HG02623 (cell line): Measurements from ENCODE around the gene PFDN6.
A peak's percentile ranks its signal among the peaks of the same experiment; 100 is the strongest.
"Not testable (repeated sequence)": the region's sequence is repeated elsewhere in the genome, so short reads cannot be mapped to it uniquely, and the experiment has no call there.

Experiments
- ATAC-seq: cut with Tn5 transposase; IDR thresholded peaks from one replicate; pipeline ENCODE4 v1.9.1; 2021; ENCODE audit warnings: moderate library complexity; ENCODE audit not compliant: unreplicated experiment

The PFDN6 gene

DNA sequence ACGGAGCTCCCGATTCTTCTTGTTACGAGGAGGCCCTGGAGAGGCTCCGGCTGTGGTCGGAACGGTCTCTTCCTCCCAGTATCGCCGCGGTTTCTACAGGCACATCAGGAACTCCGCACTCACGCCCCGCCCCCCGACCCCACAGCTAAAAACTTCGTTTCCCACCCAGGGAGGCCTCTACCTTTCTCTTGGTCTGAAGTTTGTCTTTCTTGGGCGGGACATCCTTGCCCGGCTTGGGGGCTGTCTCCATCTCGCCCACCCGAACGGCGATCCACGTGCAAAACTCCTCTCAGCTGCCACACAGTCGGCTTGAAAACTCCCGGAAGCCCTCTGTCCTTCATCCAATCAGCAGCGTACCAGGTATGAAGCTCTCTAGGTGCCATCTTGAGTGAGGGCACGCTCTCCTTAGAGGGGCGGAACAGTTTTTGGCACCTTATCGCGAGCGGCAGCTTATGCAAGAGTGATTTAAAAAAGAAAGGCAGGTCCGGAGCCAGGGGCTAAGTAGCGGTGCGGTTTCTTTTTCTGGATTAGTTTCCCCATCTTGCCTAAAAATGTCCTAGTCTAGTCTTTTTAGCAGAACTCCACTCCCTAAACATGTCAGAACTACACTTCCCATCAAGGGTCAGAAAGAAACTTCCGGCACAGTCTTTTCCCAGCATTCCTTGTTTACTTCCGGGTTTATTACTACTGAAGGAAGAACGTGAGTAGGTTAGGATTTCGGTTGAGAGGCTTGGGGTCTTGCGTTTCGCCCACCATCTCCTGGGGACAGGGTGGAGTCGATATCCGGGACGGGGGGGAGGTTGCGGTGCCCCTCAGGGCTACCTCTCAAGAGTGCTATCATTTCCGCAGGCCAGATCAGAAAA lies at the start of gene PFDN6, which contains the start of gene WDR46:
PFDN6 (plus strand) TSS at position 681 of the 863 bp plus-strand sequence. CDS start 256 bp downstream, outside the sequence.
WDR46 (minus strand) TSS at position 319 of the 863 bp plus-strand sequence; CDS start at position 250, 69 bp downstream.
- peak; percentile 85 for ATAC-seq

DNA sequence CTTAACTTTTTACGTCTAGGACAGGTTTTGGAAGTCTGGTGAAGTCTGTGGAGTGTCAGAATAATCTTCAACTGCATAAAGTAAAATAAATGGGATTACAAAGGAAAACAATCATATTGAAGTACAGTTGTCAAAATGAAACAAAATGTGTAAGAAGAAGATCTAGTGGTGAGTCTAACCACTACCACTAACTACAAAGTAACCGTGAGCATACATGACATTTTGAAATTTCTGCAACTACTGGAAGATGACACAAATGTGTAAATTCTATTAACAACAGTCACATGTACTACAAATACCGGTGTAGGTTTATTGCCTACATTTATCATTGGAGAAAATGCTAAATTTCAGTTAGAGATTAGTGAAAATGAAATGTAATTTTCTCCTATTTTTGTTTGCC lies 47.4 kb upstream of the PFDN6 start:
- no peak for ATAC-seq

DNA sequence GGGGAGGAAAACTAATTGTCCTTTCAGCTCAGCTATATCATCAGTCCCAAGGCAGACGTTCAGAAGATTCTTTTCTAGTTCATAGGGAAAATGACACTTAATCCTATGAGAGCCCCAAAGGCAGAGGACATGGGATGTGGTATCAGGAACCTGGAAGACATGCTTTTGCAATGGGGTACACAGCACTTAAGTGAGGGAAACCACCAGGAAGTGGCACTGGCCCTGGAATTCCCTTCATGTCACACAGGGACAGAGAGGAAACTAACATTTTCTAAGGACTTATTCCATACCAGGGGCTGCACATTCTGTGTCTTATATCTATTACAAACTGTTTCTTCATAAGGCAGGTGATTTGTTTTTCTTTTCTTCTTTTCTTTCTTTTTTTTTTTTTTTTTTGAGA lies 45.9 kb upstream of the PFDN6 start:
- no peak for ATAC-seq

DNA sequence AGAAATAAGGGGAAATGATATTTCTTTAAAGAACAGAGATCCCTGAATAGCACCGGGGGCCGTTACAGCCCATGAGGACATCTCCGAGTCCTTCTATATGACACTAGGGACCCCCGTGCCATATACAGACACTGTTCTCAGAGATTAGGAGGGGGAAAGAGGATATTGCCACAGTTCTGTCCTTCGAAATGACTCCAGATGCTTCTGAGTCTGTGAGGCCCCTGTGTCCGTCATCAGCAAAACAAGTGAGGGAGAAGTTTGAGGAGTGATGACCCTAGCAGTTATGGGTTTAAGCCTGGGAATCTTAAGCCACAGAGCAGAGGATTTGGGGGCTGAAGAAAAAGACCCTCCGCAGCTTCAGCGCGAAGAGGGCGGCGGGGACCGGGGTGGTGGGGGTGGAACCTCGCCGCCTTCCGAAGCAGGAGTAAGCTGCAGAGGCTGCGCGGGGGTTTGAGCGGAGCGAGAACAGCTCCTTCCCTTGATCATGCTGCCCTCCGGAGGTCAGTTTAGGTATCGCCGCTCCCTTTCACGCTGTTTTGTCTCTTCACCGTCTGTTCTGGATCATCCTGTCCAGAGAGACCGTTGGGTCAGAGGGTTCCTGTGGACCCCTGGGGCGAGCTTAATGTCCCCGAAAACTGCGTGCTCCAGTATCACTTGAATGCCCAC lies 41.3 kb upstream of the PFDN6 start:
- ATAC-seq, result peak; percentile 27

DNA sequence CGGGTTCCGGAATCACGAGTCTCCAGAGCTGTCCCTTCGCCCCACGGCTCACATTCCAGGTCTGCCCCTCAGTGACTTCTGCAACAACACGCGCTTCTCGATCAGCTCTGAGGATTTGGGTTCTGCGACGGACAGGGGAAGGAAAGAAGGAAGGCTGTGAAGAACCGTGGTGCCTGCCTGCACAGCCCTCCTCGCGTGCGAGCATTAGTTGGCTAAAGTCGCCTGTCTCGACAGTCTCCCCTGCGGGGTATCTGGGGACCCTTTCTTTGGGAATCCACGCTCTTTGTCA lies 40.8 kb upstream of the PFDN6 start:
- peak; percentile 7 for ATAC-seq

DNA sequence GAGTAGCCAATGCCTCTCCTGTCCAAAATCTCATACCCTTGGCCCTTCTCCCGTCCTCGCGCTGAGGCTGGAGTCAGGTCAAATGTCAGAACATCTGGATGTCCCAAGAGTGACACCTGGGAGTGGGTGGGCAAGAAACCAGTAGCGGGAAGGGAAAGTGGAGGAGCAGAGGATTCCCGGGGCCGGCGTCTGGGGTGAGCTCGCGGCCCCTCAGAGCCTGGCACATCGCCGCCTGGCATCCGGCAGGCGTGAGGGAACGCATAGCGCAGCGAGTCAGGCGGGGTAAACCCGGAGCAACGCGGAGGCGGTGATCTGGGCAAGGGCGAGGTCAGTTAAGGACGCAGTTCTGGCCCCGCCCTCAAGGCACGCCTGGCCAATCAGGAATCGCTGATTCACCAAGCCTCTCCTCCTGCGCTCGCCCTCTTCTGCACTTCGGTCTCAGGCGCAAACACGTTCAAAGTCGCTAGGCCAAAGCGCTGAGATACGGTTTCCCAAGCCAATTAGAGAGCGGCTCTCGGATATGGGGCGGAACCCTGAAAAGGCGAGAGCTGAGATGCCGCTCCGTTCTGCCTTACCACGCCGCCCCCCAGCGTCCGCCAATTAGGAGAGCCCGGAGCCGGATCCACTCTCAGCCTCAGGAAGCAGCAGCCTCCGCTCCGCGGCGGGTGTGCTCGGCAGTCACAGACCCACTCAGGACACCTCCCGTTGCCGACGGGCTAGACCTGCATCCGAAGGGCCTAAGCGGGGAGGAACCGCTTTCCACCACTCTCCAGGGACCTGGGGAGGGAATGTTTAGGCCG lies 40.3 kb upstream of the PFDN6 start:
- ATAC-seq, result peak; percentile 83

DNA sequence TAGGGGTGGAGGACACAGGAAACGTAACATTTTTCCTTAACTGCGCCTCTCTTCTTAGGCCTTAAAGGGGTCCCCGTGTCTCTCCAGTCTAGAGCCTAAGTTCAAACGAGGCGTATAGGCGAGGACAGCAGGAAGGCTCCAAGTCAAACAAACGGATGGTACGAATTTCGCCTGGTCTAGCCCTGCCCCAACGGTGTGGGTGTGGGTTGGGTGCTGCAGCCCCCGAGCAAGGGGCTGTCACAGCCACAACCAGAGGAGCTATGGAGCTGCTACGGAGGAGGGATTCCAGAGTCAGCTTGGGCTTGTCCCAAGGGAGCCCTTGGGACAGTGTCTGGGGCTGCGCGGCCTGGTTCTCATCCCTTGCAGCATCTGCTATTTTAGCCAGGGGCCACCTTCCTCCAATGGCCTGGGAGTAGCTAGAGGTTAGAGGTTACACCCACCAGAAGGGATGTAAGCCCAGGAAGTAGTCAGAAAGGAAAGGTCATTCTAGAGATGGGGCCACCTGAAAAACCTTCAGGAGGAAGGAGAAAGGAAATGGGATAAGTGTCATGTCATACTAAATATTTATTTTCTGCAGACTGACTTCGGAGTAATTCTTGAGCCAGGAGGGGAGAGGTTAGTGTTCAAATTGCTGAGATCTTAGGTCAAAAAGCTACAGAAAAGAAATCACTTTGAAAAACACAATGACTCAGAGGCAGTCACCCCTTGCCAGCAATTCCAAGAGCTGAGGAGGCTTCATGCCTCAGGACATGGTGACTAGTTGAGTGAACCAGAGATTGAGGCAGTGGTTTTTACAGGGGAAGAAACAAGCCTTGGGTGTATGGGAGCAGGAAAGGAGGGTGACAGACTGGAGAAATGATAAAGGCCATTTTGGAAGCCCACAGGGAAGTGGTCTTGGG lies 39.4 kb upstream of the PFDN6 start:
- no peak for ATAC-seq

DNA sequence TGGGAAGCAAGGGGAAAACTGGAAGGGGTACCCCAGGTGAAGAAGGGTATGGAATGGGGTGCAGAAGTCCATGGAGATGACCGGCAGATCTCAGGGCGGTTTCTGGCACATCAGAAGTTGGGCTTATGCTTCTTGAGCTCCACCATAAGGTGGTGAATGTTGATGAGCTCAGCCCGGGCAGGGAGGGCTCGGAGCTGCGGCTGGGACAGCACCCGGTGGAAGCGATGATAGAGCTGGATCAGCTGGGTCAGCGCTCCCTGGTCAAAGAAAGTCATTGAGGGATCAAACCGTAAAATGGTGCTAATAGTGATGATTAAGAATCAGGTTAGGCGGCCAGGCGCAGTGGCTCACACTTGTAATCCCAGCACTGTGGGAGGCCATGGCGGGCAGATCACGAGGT lies 38.7 kb upstream of the PFDN6 start:
- ATAC-seq, result no peak

DNA sequence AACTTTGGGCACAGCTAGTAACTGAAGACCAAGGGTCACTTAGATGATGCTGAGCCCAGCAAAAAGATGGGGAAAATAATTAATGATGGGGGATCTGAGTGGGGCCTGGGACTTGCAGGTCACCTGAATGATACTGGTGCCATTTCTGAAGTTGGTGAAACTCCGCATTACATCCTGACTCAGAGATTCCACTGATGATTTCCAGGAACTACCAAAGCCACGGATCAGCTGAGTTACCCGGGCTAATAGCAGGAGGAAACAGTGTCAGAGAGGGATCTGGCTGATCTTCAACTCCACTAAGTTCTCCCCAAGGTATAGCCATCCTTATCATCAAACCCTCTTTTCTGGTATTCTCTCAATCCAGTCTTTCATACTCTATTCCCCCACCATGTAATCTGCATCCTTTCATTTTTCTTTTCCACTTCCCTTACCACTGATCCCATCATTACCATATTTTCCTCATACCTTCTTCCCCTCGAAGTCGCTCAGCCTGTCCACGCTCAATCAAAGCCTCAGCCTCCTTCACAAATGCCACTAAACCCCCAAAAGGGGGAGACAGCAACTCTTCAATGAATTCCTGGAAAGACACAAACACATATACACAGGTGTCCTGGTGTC lies 37.9 kb upstream of the PFDN6 start:
- no peak for ATAC-seq

DNA sequence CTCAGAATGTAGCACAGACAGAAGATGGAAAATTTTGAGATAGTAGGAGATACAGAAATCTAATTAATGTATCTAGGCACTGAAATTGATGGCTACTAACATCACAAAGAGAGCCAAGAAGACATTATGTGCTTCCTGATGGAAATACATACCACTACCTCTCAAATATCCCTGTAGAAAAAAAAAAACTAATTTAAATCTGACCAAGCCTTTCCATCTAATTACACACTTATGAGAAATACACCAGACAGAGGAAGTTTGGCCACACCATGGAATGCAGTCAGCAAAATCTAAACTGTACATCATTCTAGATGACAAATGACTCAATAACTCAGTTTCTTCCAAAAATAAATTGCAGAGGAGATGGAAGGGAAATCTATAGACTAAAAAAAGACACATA lies 36.6 kb upstream of the PFDN6 start:
- no peak for ATAC-seq

DNA sequence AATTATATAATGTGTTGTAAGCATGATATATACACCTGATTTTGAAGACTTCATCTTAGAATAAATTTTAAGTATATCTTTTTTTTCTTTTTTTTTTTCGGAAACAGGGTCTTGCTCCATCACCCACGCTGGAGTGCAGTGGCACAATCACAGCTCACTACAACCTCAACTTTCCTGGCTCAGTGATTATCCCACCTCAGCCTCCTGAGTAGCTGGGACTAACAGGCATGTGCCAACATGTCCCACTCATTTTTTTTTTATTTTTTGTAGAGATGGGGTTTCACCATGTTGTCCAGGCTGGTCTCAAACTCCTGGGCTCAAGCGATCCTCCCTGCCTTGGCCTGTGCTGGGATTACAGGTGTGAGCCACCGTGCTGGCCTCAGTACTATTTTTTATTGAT lies 34.8 kb upstream of the PFDN6 start:
- no peak for ATAC-seq

DNA sequence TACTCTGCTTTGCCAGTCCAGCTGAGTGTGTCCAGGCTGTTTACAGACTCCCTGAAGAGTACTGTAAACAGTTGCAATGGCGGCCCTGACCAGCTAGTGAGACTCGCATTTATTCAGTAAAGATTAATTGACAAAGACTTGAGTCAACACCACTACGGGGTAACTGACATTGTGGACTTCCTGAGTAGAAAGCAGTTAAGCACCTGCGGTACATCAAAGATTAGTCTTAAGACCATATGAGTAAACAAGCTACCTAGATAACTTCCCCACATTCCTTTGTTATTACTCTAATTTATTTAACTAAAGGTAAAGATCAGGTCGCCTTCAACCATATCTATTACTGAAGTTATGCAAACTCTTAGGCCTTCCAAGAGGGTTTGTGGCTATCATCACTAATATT lies 30.4 kb upstream of the PFDN6 start:
- no peak for ATAC-seq

DNA sequence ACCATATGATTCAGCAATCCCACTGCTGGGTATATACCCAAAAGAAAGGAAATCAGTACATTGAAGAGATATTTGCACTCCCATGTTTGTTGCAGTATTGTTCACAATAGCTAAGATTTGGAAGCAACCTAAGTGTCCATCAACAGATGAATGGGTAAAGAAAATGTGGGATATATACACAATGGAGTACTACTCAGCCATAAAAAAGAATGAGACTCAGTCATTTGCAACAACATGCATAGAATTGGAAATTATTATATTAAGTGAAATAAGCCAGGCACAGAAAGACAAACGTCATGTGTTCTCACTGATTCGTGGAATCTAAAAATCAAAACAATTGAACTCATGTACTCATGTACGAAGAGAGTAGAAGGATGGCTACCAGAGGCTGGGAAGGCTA lies 26.9 kb upstream of the PFDN6 start:
- not testable (repeated sequence) for ATAC-seq

DNA sequence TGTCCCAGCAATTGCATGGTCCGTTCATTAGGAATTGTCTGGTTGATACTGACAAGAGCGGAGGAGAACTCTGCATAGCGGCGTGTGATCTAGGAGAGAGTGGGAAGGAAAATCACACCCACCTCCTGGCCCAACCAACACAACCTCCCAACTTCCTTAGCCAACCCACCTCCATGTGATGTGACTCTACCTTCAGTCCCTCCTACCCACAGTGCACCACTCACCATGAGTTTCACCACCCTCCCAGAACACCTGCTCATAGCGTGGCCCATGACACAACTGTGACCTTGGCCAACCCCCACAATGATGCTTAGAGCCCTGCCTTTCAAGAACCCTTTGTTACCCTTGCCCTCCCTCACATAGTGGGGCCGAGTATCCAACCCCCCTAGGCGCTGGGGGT lies 25.4 kb upstream of the PFDN6 start:
- ATAC-seq, result no peak

DNA sequence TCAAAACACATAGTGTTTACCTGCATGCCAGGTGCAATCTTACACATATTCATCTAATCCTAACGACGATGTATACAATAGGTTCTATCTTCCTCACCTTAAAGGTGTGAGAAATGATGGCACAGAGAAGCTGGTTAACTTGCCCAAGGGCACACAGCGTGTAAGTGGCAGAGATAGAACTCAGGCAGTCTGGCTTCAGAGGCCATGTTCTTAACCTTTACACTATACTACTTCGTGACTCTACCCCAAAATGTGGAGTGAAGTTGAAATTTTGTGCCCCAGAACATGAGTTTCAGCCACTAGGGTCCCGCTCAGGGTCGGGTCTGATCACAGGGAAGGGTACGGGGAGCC lies 18.3 kb upstream of the PFDN6 start:
- no peak for ATAC-seq

DNA sequence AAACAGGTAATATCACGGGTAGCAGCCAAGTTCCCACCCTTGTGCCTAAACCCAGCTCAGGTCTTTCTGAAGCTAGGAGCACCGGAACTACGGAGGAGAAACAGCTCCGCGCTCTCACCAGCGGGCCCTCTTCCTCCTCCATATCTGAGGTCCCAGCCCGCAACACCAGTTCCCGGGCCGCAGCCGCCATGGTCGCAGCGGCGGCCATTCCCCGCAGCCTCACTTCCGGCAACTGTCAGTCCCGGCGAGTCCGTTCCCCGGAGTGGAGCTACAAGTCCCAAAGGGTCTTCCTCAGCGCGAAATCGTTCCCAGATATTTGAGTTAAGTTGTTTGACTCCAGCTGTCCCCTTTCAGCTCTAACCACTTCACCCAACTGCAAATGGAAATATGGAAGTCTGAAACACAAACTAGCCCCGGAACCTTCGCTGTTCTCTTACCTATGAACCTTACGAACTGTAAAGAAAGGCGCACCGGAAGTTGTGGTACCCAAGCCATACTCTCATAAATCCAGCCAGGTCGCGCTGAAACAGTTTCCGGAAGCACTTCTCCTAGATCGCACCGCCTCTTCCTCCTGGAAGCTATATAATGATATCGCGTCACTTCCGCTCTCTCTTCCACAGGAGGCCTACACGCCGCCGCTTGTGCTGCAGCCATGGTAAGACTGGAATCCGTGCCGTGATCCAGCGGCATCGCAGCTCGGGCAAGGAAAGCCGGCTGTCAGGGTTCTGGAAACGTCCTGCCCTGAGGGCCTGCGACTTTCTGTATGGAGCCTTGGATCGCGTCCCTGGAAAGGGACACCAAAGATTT lies 17.7 kb upstream of the PFDN6 start, which contains the start of the genes RPS18 and VPS52:
RPS18 (plus strand) TSS at position 608 of the 807 bp plus-strand sequence; CDS start at position 653, 45 bp downstream.
VPS52 (minus strand) TSS at position 409 of the 807 bp plus-strand sequence; CDS start at position 208, 201 bp downstream.
- peak; percentile 72 for ATAC-seq

DNA sequence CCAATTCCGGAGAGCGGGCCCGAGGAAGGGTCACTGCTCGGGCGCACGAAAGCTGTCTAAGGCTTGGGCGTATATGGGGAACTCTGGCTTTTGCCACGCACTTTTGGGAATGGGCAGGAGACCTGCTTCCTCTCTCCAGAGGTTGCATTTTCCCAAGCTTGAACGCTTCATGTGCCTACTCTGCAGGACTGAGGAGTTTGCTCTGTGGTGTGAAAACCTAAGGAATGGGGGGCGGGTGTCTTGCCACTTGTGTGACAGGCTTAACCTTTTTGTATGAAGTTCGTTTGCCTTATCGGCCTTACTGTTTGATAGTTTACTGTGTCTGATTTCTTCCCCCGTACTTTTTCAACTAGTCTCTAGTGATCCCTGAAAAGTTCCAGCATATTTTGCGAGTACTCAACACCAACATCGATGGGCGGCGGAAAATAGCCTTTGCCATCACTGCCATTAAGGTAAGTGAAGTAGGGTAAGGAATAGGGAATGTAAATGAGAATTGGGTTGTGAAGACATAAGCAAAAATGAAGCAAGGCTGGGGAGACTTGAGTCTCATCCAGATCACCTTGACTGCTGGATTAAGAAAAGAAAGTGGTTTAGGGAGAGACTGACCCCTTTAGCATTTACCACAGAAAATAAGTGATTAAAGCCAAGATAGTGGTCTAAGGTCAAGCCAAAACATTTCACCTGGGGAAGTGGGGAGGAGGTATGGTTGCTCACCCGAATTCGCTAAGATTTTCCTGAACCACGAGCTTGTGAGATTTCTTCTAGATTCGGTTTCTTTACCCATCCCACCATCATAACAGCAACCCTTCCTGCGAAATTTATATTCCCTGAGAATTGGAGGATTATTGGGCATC lies 16.9 kb upstream of the PFDN6 start:
- peak; percentile 11 for ATAC-seq
